22Rv1 (cell line): ENCODE measurements around the gene KIF17.

Source experiments
- ZFX ChIP-seq: fragments of 450-650 bp; IDR thresholded peaks from 2 replicates; pipeline ENCODE4 v1.6.1; 2017; ENCODE audit warnings: antibody characterized with exemption, borderline replicate concordance
- TF ChIP-seq, protein P1 (sequence below): fragments of 450-650 bp; IDR thresholded peaks from 2 replicates; pipeline ENCODE4 v1.5.1; 2017; ENCODE audit warnings: mild to moderate bottlenecking

GRCh38 chr1:20733360-20733975 lies 15.7 kb upstream of the KIF17 start:
- TF ChIP-seq, protein P1, sequence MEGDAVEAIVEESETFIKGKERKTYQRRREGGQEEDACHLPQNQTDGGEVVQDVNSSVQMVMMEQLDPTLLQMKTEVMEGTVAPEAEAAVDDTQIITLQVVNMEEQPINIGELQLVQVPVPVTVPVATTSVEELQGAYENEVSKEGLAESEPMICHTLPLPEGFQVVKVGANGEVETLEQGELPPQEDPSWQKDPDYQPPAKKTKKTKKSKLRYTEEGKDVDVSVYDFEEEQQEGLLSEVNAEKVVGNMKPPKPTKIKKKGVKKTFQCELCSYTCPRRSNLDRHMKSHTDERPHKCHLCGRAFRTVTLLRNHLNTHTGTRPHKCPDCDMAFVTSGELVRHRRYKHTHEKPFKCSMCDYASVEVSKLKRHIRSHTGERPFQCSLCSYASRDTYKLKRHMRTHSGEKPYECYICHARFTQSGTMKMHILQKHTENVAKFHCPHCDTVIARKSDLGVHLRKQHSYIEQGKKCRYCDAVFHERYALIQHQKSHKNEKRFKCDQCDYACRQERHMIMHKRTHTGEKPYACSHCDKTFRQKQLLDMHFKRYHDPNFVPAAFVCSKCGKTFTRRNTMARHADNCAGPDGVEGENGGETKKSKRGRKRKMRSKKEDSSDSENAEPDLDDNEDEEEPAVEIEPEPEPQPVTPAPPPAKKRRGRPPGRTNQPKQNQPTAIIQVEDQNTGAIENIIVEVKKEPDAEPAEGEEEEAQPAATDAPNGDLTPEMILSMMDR, result no peak; the same call in 1 of the 2 replicates
- no peak for TF ChIP-seq ZFX
